OCI-LY1 (cell line): ENCODE measurements around the gene ZNF506.

Source experiments
- H2AFZ ChIP-seq: fragments of 200-600 bp; sonication (generic), shearing (Covaris generic); 2 replicates; pipeline ENCODE4 v1.6.0; 2014; ENCODE audit warnings: antibody characterized with exemption, mild to moderate bottlenecking, low read length
- H3F3A ChIP-seq: fragments of 200-600 bp; sonication (generic), shearing (Covaris generic); 2 replicates; pipeline ENCODE4 v1.6.0; 2014; ENCODE audit warnings: mild to moderate bottlenecking, antibody characterized with exemption, low read length, moderate library complexity; ENCODE audit not compliant: insufficient read depth
- H3K27ac ChIP-seq: fragments of 200-600 bp; sonication (generic); 2 replicates; pipeline ENCODE4 v1.5.1; 2014; ENCODE audit warnings: low read length, mixed run types, mild to moderate bottlenecking, low read depth; ENCODE audit not compliant: poor library complexity, severe bottlenecking
- H3K27me3 ChIP-seq: fragments of 200-600 bp; sonication (generic); 2 replicates; pipeline ENCODE4 v1.6.0; 2014; ENCODE audit warnings: antibody characterized with exemption, mild to moderate bottlenecking, low read length, moderate library complexity; ENCODE audit not compliant: insufficient read depth
- H3K36me3 ChIP-seq: fragments of 200-600 bp; sonication (generic); 2 replicates; pipeline ENCODE4 v1.6.1; 2014; ENCODE audit warnings: mild to moderate bottlenecking, antibody characterized with exemption, low read length, moderate library complexity, mixed read lengths; ENCODE audit not compliant: insufficient read depth
- H3K4me1 ChIP-seq: fragments of 200-600 bp; sonication (generic); 2 replicates; pipeline ENCODE4 v1.5.1; 2014; ENCODE audit warnings: mild to moderate bottlenecking, low read length, moderate library complexity; ENCODE audit not compliant: insufficient read depth, severe bottlenecking
- H3K4me2 ChIP-seq: fragments of 200-600 bp; sonication (generic), shearing (Covaris generic); 2 replicates; pipeline ENCODE4 v1.6.1; 2014; ENCODE audit warnings: low read length
- H3K4me3 ChIP-seq: fragments of 200-600 bp; sonication (generic); 2 replicates; pipeline ENCODE4 v1.5.1; 2014; ENCODE audit warnings: low read length, low read depth, mild to moderate bottlenecking, mixed read lengths; ENCODE audit not compliant: poor library complexity, severe bottlenecking
- H3K79me2 ChIP-seq: fragments of 200-600 bp; shearing (Covaris generic); 2 replicates; pipeline ENCODE4 v1.6.1; 2016; ENCODE audit warnings: mixed run types, low read length, mixed read lengths; ENCODE audit not compliant: insufficient read depth
- H3K9ac ChIP-seq: fragments of 200-600 bp; sonication (generic), shearing (Covaris generic); 2 replicates; pipeline ENCODE4 v1.6.1; 2014; ENCODE audit warnings: mild to moderate bottlenecking, low read length, mixed read lengths
- H3K9me2 ChIP-seq: fragments of 200-600 bp; sonication (generic), shearing (Covaris generic); 2 replicates; pipeline ENCODE4 v1.6.1; 2014; ENCODE audit warnings: low read depth, mild to moderate bottlenecking, low read length, mixed read lengths
- H3K9me3 ChIP-seq: fragments of 200-600 bp; shearing (Covaris generic); 2 replicates; pipeline ENCODE4 v1.6.1; 2014; ENCODE audit warnings: low read length, mixed read lengths
- H4K20me1 ChIP-seq: fragments of 200-600 bp; sonication (generic), shearing (Covaris generic); 2 replicates; pipeline ENCODE4 v1.6.0; 2016; ENCODE audit warnings: mild to moderate bottlenecking, low read length; ENCODE audit not compliant: insufficient read depth
- CTCF ChIP-seq: fragments of 200-600 bp; sonication (generic), shearing (Covaris generic); IDR thresholded peaks from 2 replicates; pipeline ENCODE4 v1.5.1; 2017; ENCODE audit warnings: mild to moderate bottlenecking, antibody characterized with exemption, low read length, moderate library complexity, mixed read lengths
- EZH2 ChIP-seq: fragments of 200-600 bp; sonication (generic), shearing (Covaris generic); IDR thresholded peaks from 2 replicates; pipeline ENCODE4 v1.8.0; 2017; ENCODE audit warnings: borderline replicate concordance, mixed run types, mild to moderate bottlenecking, antibody characterized with exemption, low read length, moderate library complexity, mixed read lengths

The ZNF506 gene

GRCh38 chr19:19750842-19751790 lies 70.4 kb downstream of the ZNF506 start:
- H3K9ac ChIP-seq = no peak overlapping the region
- no peak overlapping the region for H3K4me2 ChIP-seq

GRCh38 chr19:19749908-19750841 lies 71.4 kb downstream of the ZNF506 start:
- H3K9me2 ChIP-seq = no peaks in the 10 kb centered on the region
- no peaks in the 10 kb centered on the region for H3K4me1 ChIP-seq
- H4K20me1 ChIP-seq = no peaks in the 10 kb centered on the region
- no peaks in the 10 kb centered on the region for H3K79me2 ChIP-seq
- no peak overlapping the region for H3K9ac ChIP-seq
- no peak for TF ChIP-seq EZH2
- no peak for TF ChIP-seq CTCF
- H3K4me3 ChIP-seq = no peak overlapping the region
- H3F3A ChIP-seq = no peaks in the 10 kb centered on the region
- H3K9me3 ChIP-seq = no peaks in the 10 kb centered on the region
- H2AFZ ChIP-seq = no peak overlapping the region
- no peak overlapping the region for H3K4me2 ChIP-seq
- H3K27me3 ChIP-seq = no peaks in the 10 kb centered on the region; the same call in 1 of the 2 replicates
- H3K27ac ChIP-seq = no peak overlapping the region
- H3K36me3 ChIP-seq = no peaks in the 10 kb centered on the region

More at GRCh38 chr19:19750842-19751790, 70.4 kb downstream of the ZNF506 start:
- no peaks in the 10 kb centered on the region; the same call in 1 of the 2 replicates for H3K27me3 ChIP-seq
- no peaks in the 10 kb centered on the region for H3K36me3 ChIP-seq
- H3K4me1 ChIP-seq = no peaks in the 10 kb centered on the region
- no peaks in the 10 kb centered on the region for H4K20me1 ChIP-seq
- H3K9me3 ChIP-seq = no peaks in the 10 kb centered on the region
- TF ChIP-seq EZH2 (no peak), CTCF (no peak)
- no peaks in the 10 kb centered on the region for H3F3A ChIP-seq
- H2AFZ ChIP-seq = no peak overlapping the region
- H3K9me2 ChIP-seq = no peaks in the 10 kb centered on the region
- H3K27ac ChIP-seq = no peak overlapping the region
- H3K4me3 ChIP-seq = no peak overlapping the region
- H3K79me2 ChIP-seq = no peaks in the 10 kb centered on the region

GRCh38 chr19:19749117-19749907 lies 72.2 kb downstream of the ZNF506 start:
- Histone ChIP-seq H3K36me3 (no peaks in the 10 kb centered on the region), H2AFZ (no peak overlapping the region), H3K27ac (no peak overlapping the region), H3K4me3 (no peak overlapping the region), H3F3A (no peaks in the 10 kb centered on the region), H3K4me2 (no peak overlapping the region), H3K9ac (no peak overlapping the region), H4K20me1 (no peaks in the 10 kb centered on the region), H3K9me3 (no peaks in the 10 kb centered on the region), H3K27me3 (no peaks in the 10 kb centered on the region; the same call in 1 of the 2 replicates), H3K79me2 (no peaks in the 10 kb centered on the region), H3K9me2 (no peaks in the 10 kb centered on the region), H3K4me1 (no peaks in the 10 kb centered on the region)
- TF ChIP-seq EZH2 (no peak), CTCF (no peak)
